ENCODE results near the gene TSPYL1.

DNA sequence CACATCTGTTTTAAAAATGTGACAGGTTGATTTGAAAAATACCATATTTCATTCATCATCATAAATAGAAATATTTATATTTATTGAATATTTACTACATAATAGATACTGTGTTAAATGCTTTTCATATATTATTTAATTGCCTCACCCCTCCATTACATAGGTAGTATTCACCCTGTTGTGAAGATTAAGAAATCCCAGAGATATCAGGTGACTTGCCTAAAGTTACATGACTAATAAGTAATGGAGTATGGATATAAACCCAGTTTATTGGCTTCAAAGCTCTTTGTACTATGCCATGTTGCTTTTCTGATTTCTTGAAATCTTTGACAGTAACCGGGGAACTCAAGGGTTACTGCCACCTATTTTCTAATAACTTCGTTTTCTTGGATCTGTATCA is 10.1 kb upstream of the TSPYL1 start:
- TF ChIP-seq, protein P1, sequence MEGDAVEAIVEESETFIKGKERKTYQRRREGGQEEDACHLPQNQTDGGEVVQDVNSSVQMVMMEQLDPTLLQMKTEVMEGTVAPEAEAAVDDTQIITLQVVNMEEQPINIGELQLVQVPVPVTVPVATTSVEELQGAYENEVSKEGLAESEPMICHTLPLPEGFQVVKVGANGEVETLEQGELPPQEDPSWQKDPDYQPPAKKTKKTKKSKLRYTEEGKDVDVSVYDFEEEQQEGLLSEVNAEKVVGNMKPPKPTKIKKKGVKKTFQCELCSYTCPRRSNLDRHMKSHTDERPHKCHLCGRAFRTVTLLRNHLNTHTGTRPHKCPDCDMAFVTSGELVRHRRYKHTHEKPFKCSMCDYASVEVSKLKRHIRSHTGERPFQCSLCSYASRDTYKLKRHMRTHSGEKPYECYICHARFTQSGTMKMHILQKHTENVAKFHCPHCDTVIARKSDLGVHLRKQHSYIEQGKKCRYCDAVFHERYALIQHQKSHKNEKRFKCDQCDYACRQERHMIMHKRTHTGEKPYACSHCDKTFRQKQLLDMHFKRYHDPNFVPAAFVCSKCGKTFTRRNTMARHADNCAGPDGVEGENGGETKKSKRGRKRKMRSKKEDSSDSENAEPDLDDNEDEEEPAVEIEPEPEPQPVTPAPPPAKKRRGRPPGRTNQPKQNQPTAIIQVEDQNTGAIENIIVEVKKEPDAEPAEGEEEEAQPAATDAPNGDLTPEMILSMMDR (IDR thresholded peaks at IDR 0.05): no peak
- TF ChIP-seq POLR2A (IDR thresholded peaks at IDR 0.05) (no peak), POLR2AphosphoS5 (IDR thresholded peaks at IDR 0.05) (no peak)

All from suprapubic skin (tissue), 4 donors.